ENCODE data around the gene MYO9B.

Gene MYO9B

DNA sequence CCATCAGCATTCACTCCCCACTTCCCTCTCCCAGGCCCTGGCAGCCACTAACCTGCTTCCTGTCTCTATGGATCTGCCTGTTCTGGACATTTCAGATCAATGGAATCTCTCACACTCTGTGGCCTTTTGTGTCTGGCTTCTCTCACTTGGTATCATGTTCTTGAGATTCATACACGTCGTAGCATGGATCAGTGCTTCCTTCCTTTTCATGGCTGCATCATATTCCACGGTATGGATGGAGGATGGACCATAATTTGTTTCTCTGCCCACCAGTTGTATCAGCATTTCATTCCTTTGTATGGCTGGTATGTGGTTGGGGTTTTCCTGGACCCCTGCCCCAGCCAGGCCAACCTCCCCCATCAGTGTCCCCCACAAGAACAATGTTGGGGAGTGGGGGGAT, 36.2 kb downstream of the MYO9B start:
- Histone ChIP-seq H3K4me2 (ENCODE audit: low read depth, low read length, poor library complexity, severe bottlenecking) (no peak overlapping the region), H3K79me2 (ENCODE audit: insufficient read depth, low read length) (peaks cover 46% of the 10 kb centered on the region; the same call in 1 of the 2 replicates), H3F3A (ENCODE audit: low read depth) (no peaks in the 10 kb centered on the region), H3K9ac (ENCODE audit: low read depth, low read length, poor library complexity, severe bottlenecking) (no peak overlapping the region), H3K4me3 (ENCODE audit: low read length, poor library complexity, severe bottlenecking) (no peak overlapping the region), H3K9me3 (ENCODE audit: insufficient read depth, low read depth, low read length) (no peaks in the 10 kb centered on the region), H3K9me2 (replicated peaks; ENCODE audit: low read depth, low read length) (no peaks in the 10 kb centered on the region), H4K20me1 (ENCODE audit: insufficient read depth, low read length, poor library complexity, severe bottlenecking) (peaks cover 9% of the 10 kb centered on the region), H3K36me3 (ENCODE audit: insufficient read depth, low read length) (peaks cover 36% of the 10 kb centered on the region), H2AFZ (ENCODE audit: low read length) (no peak overlapping the region), H3K27me3 (ENCODE audit: insufficient read depth, low read length, poor library complexity, severe bottlenecking) (no peaks in the 10 kb centered on the region), H3K4me1 (ENCODE audit: insufficient read depth, low read length, poor library complexity, severe bottlenecking) (no peaks in the 10 kb centered on the region)
- TF ChIP-seq, protein P1, sequence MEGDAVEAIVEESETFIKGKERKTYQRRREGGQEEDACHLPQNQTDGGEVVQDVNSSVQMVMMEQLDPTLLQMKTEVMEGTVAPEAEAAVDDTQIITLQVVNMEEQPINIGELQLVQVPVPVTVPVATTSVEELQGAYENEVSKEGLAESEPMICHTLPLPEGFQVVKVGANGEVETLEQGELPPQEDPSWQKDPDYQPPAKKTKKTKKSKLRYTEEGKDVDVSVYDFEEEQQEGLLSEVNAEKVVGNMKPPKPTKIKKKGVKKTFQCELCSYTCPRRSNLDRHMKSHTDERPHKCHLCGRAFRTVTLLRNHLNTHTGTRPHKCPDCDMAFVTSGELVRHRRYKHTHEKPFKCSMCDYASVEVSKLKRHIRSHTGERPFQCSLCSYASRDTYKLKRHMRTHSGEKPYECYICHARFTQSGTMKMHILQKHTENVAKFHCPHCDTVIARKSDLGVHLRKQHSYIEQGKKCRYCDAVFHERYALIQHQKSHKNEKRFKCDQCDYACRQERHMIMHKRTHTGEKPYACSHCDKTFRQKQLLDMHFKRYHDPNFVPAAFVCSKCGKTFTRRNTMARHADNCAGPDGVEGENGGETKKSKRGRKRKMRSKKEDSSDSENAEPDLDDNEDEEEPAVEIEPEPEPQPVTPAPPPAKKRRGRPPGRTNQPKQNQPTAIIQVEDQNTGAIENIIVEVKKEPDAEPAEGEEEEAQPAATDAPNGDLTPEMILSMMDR (conservative IDR thresholded peaks at IDR 0.05; ENCODE audit: low read length), result no peak
- TF ChIP-seq EZH2phosphoT487 (IDR thresholded peaks at IDR 0.05; ENCODE audit: borderline replicate concordance), result no peak

DNA sequence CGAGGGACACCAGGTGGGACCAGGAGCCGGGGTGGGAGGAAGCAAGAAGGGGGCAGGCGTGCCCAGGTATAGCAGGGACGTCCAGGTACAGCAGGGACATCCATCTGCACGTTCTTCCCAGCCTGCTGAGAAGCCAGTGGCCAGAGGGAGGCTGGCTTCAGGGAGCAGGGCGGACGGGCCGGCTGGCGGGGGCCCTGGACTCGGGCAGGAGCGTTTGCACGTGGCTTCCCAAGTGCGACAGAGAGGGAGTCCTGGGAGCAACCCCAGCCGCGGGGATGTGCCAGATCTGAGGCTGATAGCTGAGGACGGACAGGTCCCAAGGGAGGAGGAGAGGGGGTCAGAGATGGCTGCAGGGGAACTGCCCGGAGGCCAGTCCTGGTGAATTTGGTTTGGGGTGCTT, 36.7 kb downstream of the MYO9B start:
- Histone ChIP-seq H3K36me3 (ENCODE audit: insufficient read depth, low read length) (peaks cover 36% of the 10 kb centered on the region), H3K4me3 (ENCODE audit: low read length, poor library complexity, severe bottlenecking) (no peak overlapping the region), H3F3A (ENCODE audit: low read depth) (no peaks in the 10 kb centered on the region), H3K9me2 (replicated peaks; ENCODE audit: low read depth, low read length) (no peaks in the 10 kb centered on the region), H2AFZ (ENCODE audit: low read length) (no peak overlapping the region), H4K20me1 (ENCODE audit: insufficient read depth, low read length, poor library complexity, severe bottlenecking) (peaks cover 9% of the 10 kb centered on the region), H3K4me1 (ENCODE audit: insufficient read depth, low read length, poor library complexity, severe bottlenecking) (no peaks in the 10 kb centered on the region), H3K27me3 (ENCODE audit: insufficient read depth, low read length, poor library complexity, severe bottlenecking) (no peaks in the 10 kb centered on the region), H3K4me2 (ENCODE audit: low read depth, low read length, poor library complexity, severe bottlenecking) (no peak overlapping the region), H3K79me2 (ENCODE audit: insufficient read depth, low read length) (peaks cover 43% of the 10 kb centered on the region; the same call in 1 of the 2 replicates), H3K9me3 (ENCODE audit: insufficient read depth, low read depth, low read length) (no peaks in the 10 kb centered on the region), H3K9ac (ENCODE audit: low read depth, low read length, poor library complexity, severe bottlenecking) (no peak overlapping the region)
- no peak for TF ChIP-seq EZH2phosphoT487 (IDR thresholded peaks at IDR 0.05; ENCODE audit: borderline replicate concordance)
- TF ChIP-seq, protein P1 (conservative IDR thresholded peaks at IDR 0.05; ENCODE audit: low read length), result no peak

DNA sequence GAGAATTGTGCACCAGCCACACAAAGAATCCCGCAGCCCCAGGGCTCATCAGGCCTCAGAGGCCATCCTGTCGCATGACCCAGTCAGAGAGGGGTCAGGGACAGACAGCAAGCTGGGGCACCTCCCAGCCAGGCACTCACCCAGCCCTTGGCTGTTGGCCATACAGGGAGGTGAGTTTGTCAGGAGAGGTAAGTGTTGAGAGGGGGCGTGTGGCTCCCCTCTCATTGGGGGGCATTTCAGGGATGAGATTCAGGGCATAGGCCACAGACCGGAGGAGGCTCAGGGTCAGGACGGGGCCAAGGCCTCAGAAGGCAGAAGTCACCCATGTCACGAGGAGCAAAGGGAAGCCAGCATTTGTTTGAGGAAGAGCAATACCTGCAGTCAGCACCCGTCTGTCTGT, 37.1 kb downstream of the MYO9B start:
- H3K9me3 ChIP-seq (ENCODE audit: insufficient read depth, low read depth, low read length), result no peaks in the 10 kb centered on the region
- no peak overlapping the region for H2AFZ ChIP-seq (ENCODE audit: low read length)
- peaks cover 39% of the 10 kb centered on the region; the same call in 1 of the 2 replicates for H3K79me2 ChIP-seq (ENCODE audit: insufficient read depth, low read length)
- no peaks in the 10 kb centered on the region for H3K9me2 ChIP-seq (replicated peaks; ENCODE audit: low read depth, low read length)
- no peaks in the 10 kb centered on the region for H3K4me1 ChIP-seq (ENCODE audit: insufficient read depth, low read length, poor library complexity, severe bottlenecking)
- no peak overlapping the region for H3K4me2 ChIP-seq (ENCODE audit: low read depth, low read length, poor library complexity, severe bottlenecking)
- H3K27me3 ChIP-seq (ENCODE audit: insufficient read depth, low read length, poor library complexity, severe bottlenecking), result no peaks in the 10 kb centered on the region
- no peak for TF ChIP-seq EZH2phosphoT487 (IDR thresholded peaks at IDR 0.05; ENCODE audit: borderline replicate concordance)
- TF ChIP-seq, protein P1 (conservative IDR thresholded peaks at IDR 0.05; ENCODE audit: low read length), result no peak
- H3K36me3 ChIP-seq (ENCODE audit: insufficient read depth, low read length), result peaks cover 36% of the 10 kb centered on the region
- peaks cover 9% of the 10 kb centered on the region for H4K20me1 ChIP-seq (ENCODE audit: insufficient read depth, low read length, poor library complexity, severe bottlenecking)
- no peak overlapping the region for H3K9ac ChIP-seq (ENCODE audit: low read depth, low read length, poor library complexity, severe bottlenecking)
- no peaks in the 10 kb centered on the region for H3F3A ChIP-seq (ENCODE audit: low read depth)
- H3K4me3 ChIP-seq (ENCODE audit: low read length, poor library complexity, severe bottlenecking), result no peak overlapping the region
